WTC11 (cell line): ENCODE measurements around the gene RANGAP1. TPM values are rescaled to one million over a fixed set of nuclear protein-coding genes. Genes with fewer than 3 reads are reported as not detected.

Experiments used
- ATAC-seq: fragments of 200-7000 bp; cut with Tn5 transposase; 2 replicates; pipeline ENCODE4 v1.10.0; 2021; ENCODE audit warnings: mild to moderate bottlenecking, moderate library complexity
- CTCF ChIA-PET: fragments of 300-600 bp; sonication (Branson Sonifier 250); formaldehyde crosslinking; loops from one replicate; lab custom pipeline; 2021; ENCODE audit warnings: antibody characterized with exemption; lab: Charles Lee
- POLR2A ChIA-PET: fragments of 350-600 bp; sonication (Branson Sonifier 250); formaldehyde crosslinking; loops from one replicate; lab custom pipeline; 2021; ENCODE audit warnings: antibody characterized with exemption; lab: Charles Lee
- DNase-seq: peaks from one replicate; pipeline ENCODE4 v3.0.0; 2021; ENCODE audit warnings: low spot score
- H3K27ac Mint-ChIP-seq: 2 replicates; pipeline ENCODE4 v1.8.0; 2021; ENCODE audit warnings: mixed read lengths
- H3K27me3 Mint-ChIP-seq: 2 replicates; pipeline ENCODE4 v1.8.0; 2021; ENCODE audit warnings: low read depth, mild to moderate bottlenecking, moderate library complexity, mixed read lengths
- H3K36me3 Mint-ChIP-seq: 2 replicates; pipeline ENCODE4 v1.8.0; 2021; ENCODE audit warnings: mixed read lengths
- H3K4me1 Mint-ChIP-seq: 2 replicates; pipeline ENCODE4 v1.8.0; 2022; ENCODE audit warnings: mixed read lengths
- H3K4me3 Mint-ChIP-seq: 2 replicates; pipeline ENCODE4 v1.8.0; 2021; ENCODE audit warnings: mild to moderate bottlenecking, moderate library complexity, mixed read lengths
- H3K9me3 Mint-ChIP-seq: 2 replicates; pipeline ENCODE4 v1.8.0; 2021; ENCODE audit warnings: mixed read lengths
- AFF4 ChIP-seq: sonication (generic); formaldehyde crosslinking; IDR thresholded peaks from 2 replicates; pipeline ENCODE4 v1.8.1; 2023; ENCODE audit warnings: mild to moderate bottlenecking, missing genetic modification reagents, borderline replicate concordance
- AR ChIP-seq: fragments of 250-450 bp; sonication (Bioruptor Pico); IDR thresholded peaks from 2 replicates; pipeline ENCODE4 v1.9.0; 2021; ENCODE audit warnings: mild to moderate bottlenecking
- CREB1 ChIP-seq: sonication (generic); formaldehyde crosslinking; IDR thresholded peaks from 2 replicates; pipeline ENCODE4 v1.8.0; 2023; ENCODE audit warnings: mild to moderate bottlenecking, missing genetic modification reagents
- CREM ChIP-seq: sonication (generic); formaldehyde crosslinking; IDR thresholded peaks from 2 replicates; pipeline ENCODE4 v1.8.1; 2022; ENCODE audit warnings: mild to moderate bottlenecking, missing genetic modification reagents, moderate library complexity
- ELF4 ChIP-seq: sonication (generic); formaldehyde crosslinking; IDR thresholded peaks from 2 replicates; pipeline ENCODE4 v1.8.1; 2022; ENCODE audit warnings: low read depth, mild to moderate bottlenecking, moderate library complexity, missing genetic modification reagents
- EMX1 ChIP-seq: fragments of 250-450 bp; sonication (Bioruptor Pico); IDR thresholded peaks from 2 replicates; pipeline ENCODE4 v1.8.0; 2021; ENCODE audit warnings: mild to moderate bottlenecking
- ERG ChIP-seq: fragments of 250-450 bp; sonication (Bioruptor Pico); IDR thresholded peaks from 2 replicates; pipeline ENCODE4 v1.8.0; 2021; ENCODE audit warnings: mild to moderate bottlenecking
- ETV6 ChIP-seq: sonication (generic); formaldehyde crosslinking; IDR thresholded peaks from 2 replicates; pipeline ENCODE4 v1.8.1; 2022; ENCODE audit warnings: mild to moderate bottlenecking, missing genetic modification reagents
- GABPB1 ChIP-seq: sonication (generic); formaldehyde crosslinking; IDR thresholded peaks from 2 replicates; pipeline ENCODE4 v1.8.1; 2023; ENCODE audit warnings: mild to moderate bottlenecking, missing genetic modification reagents
- MAX ChIP-seq: sonication (generic); formaldehyde crosslinking; IDR thresholded peaks from 2 replicates; pipeline ENCODE4 v1.8.0; 2022; ENCODE audit warnings: mild to moderate bottlenecking, missing genetic modification reagents
- MYBL2 ChIP-seq: sonication (generic); formaldehyde crosslinking; IDR thresholded peaks from 2 replicates; pipeline ENCODE4 v1.8.1; 2023; ENCODE audit warnings: mild to moderate bottlenecking, moderate library complexity, missing genetic modification reagents
- NR3C1 ChIP-seq: sonication (generic); formaldehyde crosslinking; conservative IDR thresholded peaks from 2 replicates; pipeline ENCODE4 v1.8.1; 2023; ENCODE audit warnings: low read depth, mild to moderate bottlenecking, missing genetic modification reagents
- ZBTB21 ChIP-seq: sonication (generic); formaldehyde crosslinking; IDR thresholded peaks from 2 replicates; pipeline ENCODE4 v1.8.1; 2023; ENCODE audit warnings: mild to moderate bottlenecking, missing genetic modification reagents, borderline replicate concordance
- ZNF121 ChIP-seq: sonication (generic); formaldehyde crosslinking; IDR thresholded peaks from 2 replicates; pipeline ENCODE4 v1.8.0; 2023; ENCODE audit warnings: missing genetic modification reagents
- ZNF219 ChIP-seq: sonication (generic); formaldehyde crosslinking; IDR thresholded peaks from 2 replicates; pipeline ENCODE4 v1.8.0; 2023; ENCODE audit warnings: missing genetic modification reagents, mild to moderate bottlenecking, borderline replicate concordance
- ZNF423 ChIP-seq: fragments of 250-450 bp; sonication (Bioruptor Pico); IDR thresholded peaks from 2 replicates; pipeline ENCODE4 v2.1.2; 2022; ENCODE audit warnings: mild to moderate bottlenecking, moderate library complexity
- ZNF671 ChIP-seq: fragments of 250-450 bp; sonication (Bioruptor Pico); IDR thresholded peaks from 2 replicates; pipeline ENCODE4 v1.8.0; 2021; ENCODE audit warnings: mild to moderate bottlenecking
- total RNA-seq: library from RNA; stranded (reverse); gene quantifications from 3 replicates; pipeline ENCODE4 v1.2.3, GENCODE V29; 2021
- TF ChIP-seq, protein P1 (sequence below): sonication (generic); formaldehyde crosslinking; IDR thresholded peaks from 2 replicates; pipeline ENCODE4 v1.8.0; 2022; ENCODE audit warnings: mild to moderate bottlenecking, missing genetic modification reagents
- TF ChIP-seq, protein P2 (sequence below): sonication (generic); formaldehyde crosslinking; IDR thresholded peaks from 2 replicates; pipeline ENCODE4 v1.8.1; 2022; ENCODE audit warnings: missing genetic modification reagents, borderline replicate concordance

RANGAP1 gene
- total RNA-seq, 1 experiment from 2014 or later = 160 TPM

DNA sequence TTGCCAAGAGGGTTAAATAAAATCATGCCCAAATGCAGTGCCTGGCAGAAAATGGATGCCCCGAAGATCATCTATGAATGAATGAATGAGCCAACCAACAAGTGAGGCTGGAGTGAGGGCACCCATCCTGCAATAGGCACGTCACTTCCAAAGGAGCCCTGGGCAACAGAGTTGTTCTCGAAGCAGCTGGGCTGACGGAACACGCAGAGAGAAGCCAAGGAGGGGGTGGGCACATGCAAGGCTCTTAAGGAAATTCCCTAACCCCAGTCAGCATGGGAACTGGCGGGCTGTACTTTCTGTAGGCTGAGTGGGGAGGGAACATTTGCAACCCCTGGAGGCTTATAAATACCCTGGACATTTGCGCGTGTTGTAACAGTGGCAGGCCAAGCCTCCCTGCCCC is 33.6 kb downstream of the RANGAP1 start (continued):
- TF ChIP-seq, protein P1, sequence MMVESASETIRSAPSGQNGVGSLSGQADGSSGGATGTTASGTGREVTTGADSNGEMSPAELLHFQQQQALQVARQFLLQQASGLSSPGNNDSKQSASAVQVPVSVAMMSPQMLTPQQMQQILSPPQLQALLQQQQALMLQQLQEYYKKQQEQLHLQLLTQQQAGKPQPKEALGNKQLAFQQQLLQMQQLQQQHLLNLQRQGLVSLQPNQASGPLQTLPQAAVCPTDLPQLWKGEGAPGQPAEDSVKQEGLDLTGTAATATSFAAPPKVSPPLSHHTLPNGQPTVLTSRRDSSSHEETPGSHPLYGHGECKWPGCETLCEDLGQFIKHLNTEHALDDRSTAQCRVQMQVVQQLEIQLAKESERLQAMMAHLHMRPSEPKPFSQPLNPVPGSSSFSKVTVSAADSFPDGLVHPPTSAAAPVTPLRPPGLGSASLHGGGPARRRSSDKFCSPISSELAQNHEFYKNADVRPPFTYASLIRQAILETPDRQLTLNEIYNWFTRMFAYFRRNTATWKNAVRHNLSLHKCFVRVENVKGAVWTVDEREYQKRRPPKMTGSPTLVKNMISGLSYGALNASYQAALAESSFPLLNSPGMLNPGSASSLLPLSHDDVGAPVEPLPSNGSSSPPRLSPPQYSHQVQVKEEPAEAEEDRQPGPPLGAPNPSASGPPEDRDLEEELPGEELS (CRISPR knock-in tag) = no peak
- TF ChIP-seq EMX1 (CRISPR knock-in tag) = no peak

GRCh38 chr22:41250127-41250526 is 35.9 kb downstream of the RANGAP1 start:
- H3K27me3 Mint-ChIP-seq = no peaks in the 10 kb centered on the region
- peaks cover 54% of the 10 kb centered on the region for H3K36me3 Mint-ChIP-seq
- H3K4me1 Mint-ChIP-seq = no peaks in the 10 kb centered on the region
- H3K27ac Mint-ChIP-seq = no peak overlapping the region
- DNase-seq (no peak), ATAC-seq (no peak)
- ChIA-PET POLR2A (no interaction called here), CTCF (no interaction called here)
- H3K9me3 Mint-ChIP-seq = no peaks in the 10 kb centered on the region
- no peak overlapping the region for H3K4me3 Mint-ChIP-seq
- TF ChIP-seq ZNF219 (CRISPR knock-in tag) = no peak

DNA sequence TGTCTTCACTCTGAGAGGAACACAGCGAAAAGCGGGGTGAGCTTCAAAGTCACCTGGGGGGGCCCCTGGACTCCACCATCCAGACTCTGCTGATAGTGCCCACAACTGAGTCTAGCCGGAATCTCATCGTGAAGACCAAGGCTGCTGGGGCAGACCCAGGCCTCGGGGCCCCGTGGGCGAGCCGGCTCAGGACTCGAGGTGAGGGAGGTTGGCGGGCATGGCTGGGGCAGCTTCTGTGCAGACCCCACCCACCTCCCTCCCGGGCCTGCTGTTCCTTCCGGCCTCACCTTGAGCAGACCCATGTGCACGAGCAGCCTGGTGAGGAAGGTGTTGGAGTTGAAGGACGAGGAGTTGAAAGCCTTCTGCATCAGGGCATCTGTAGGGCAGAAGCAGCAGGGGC is 36.5 kb downstream of the RANGAP1 start:
- H3K36me3 Mint-ChIP-seq = peaks cover 50% of the 10 kb centered on the region
- no peaks in the 10 kb centered on the region for H3K27me3 Mint-ChIP-seq
- ATAC-seq = no peak
- H3K9me3 Mint-ChIP-seq = no peaks in the 10 kb centered on the region
- no peak overlapping the region for H3K4me3 Mint-ChIP-seq
- ChIA-PET CTCF (no interaction called here), POLR2A (no interaction called here)
- no peaks in the 10 kb centered on the region for H3K4me1 Mint-ChIP-seq
- no peak overlapping the region for H3K27ac Mint-ChIP-seq
- no peak for TF ChIP-seq GABPB1 (CRISPR knock-in tag)
- no peak for TF ChIP-seq AR (CRISPR knock-in tag)
- TF ChIP-seq CREM (CRISPR knock-in tag) = no peak
- no peak for TF ChIP-seq ZNF219 (CRISPR knock-in tag)
- TF ChIP-seq ZNF671 (CRISPR knock-in tag) = no peak
- no peak for TF ChIP-seq MYBL2 (CRISPR knock-in tag)
- TF ChIP-seq, all 79 proteins: peak for 0
- no peak for DNase-seq

- peaks cover 44% of the 10 kb centered on the region for H3K36me3 Mint-ChIP-seq
- CTCF ChIA-PET = no interaction called here
- no peak overlapping the region for H3K4me3 Mint-ChIP-seq
- no peaks in the 10 kb centered on the region for H3K27me3 Mint-ChIP-seq
- no peak overlapping the region for H3K27ac Mint-ChIP-seq
- DNase-seq (no peak), ATAC-seq (no peak)
- POLR2A ChIA-PET = interaction anchor here (0.5 kb wide), 1 partner anchor 40 kb away, joined by 3 read pairs; no protein-coding TSS in a partner anchor
- no peaks in the 10 kb centered on the region for H3K9me3 Mint-ChIP-seq
- no peaks in the 10 kb centered on the region for H3K4me1 Mint-ChIP-seq
- TF ChIP-seq ZNF121 (CRISPR knock-in tag) (no peak), ZNF423 (CRISPR knock-in tag) (no peak), ZBTB21 (CRISPR knock-in tag) (no peak), AFF4 (no peak), ETV6 (CRISPR knock-in tag) (no peak), ERG (CRISPR knock-in tag) (no peak), GABPB1 (CRISPR knock-in tag) (no peak), CREB1 (CRISPR knock-in tag) (no peak), NR3C1 (CRISPR knock-in tag) (no peak), CREM (CRISPR knock-in tag) (no peak), ELF4 (CRISPR knock-in tag) (no peak), MAX (no peak)
- TF ChIP-seq, protein P2, sequence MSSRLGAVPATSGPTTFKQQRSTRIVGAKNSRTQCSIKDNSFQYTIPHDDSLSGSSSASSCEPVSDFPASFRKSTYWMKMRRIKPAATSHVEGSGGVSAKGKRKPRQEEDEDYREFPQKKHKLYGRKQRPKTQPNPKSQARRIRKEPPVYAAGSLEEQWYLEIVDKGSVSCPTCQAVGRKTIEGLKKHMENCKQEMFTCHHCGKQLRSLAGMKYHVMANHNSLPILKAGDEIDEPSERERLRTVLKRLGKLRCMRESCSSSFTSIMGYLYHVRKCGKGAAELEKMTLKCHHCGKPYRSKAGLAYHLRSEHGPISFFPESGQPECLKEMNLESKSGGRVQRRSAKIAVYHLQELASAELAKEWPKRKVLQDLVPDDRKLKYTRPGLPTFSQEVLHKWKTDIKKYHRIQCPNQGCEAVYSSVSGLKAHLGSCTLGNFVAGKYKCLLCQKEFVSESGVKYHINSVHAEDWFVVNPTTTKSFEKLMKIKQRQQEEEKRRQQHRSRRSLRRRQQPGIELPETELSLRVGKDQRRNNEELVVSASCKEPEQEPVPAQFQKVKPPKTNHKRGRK (CRISPR knock-in tag) = no peak
These were observed 37.2 kb downstream of the RANGAP1 start for GRCh38 chr22:41248758-41249157.
